ENCODE measurements around the gene SIK3.

The SIK3 gene

DNA sequence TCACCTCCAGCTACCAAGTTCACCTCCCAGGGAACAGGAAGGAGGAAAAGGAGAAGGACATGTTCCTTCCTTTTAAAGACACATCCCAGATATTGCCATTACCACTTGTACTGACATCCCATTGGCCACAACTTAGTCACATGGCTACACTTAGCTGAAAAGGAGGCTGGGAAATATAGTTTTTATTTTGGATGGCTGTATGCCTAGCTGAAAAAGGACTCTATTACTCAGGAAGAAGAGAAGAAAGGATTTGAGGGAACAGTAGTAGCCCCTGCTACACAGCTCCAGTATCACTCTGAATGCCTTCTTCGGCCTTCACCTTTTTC is 304.5 kb downstream of the SIK3 start:
- DNase-seq (ENCODE audit: low spot score) = no peak

Data from SW480 (cell line).